OCI-LY7 (cell line): ENCODE data around the gene RNF130. TPM values are rescaled to one million over a fixed set of nuclear protein-coding genes. Genes with fewer than 3 reads are reported as not detected.

Source experiments
- BruUV-seq: library from RNA; stranded (reverse); fragments of 400-500 nt; replicated peaks from 2 replicates; lab custom pipeline; 2021; lab: Mats Ljungman, UMichigan
- CTCF ChIA-PET: fragments of 300-600 bp; sonication (Branson Sonifier 250); formaldehyde crosslinking; loops from one replicate; lab custom pipeline; 2022; ENCODE audit warnings: antibody characterized with exemption; ENCODE audit not compliant: unreplicated experiment; lab: Charles Lee
- POLR2A ChIA-PET: fragments of 300-600 bp; sonication (Branson Sonifier 250); formaldehyde crosslinking; loops from one replicate; lab custom pipeline; 2022; ENCODE audit warnings: antibody characterized with exemption; lab: Charles Lee
- DNase-seq: peaks from one replicate; pipeline ENCODE4 v3.0.0-alpha.2; 2015; ENCODE audit warnings: low spot score
- H2AFZ ChIP-seq: fragments of 200-600 bp; sonication (generic), shearing (Covaris generic); 2 replicates; pipeline ENCODE4 v1.6.1; 2014; ENCODE audit warnings: mild to moderate bottlenecking, antibody characterized with exemption, low read length, moderate library complexity
- H3K27ac ChIP-seq: fragments of 200-600 bp; sonication (generic); 2 replicates; pipeline ENCODE4 v1.5.1; 2014; ENCODE audit warnings: mixed run types, low read depth, mild to moderate bottlenecking, moderate library complexity, low read length, inconsistent platforms; ENCODE audit not compliant: poor library complexity, severe bottlenecking
- H3K36me3 ChIP-seq: fragments of 200-600 bp; sonication (generic); 2 replicates; pipeline ENCODE4 v1.6.1; 2014; ENCODE audit warnings: mild to moderate bottlenecking, antibody characterized with exemption, low read length, moderate library complexity, mixed read lengths; ENCODE audit not compliant: insufficient read depth
- H3K4me1 ChIP-seq: fragments of 200-600 bp; sonication (generic); 2 replicates; pipeline ENCODE4 v1.5.1; 2014; ENCODE audit warnings: mild to moderate bottlenecking, low read length; ENCODE audit not compliant: insufficient read depth, poor library complexity, severe bottlenecking
- H3K4me2 ChIP-seq: fragments of 200-600 bp; sonication (generic); 2 replicates; pipeline ENCODE4 v1.6.1; 2014; ENCODE audit warnings: mild to moderate bottlenecking, low read length
- H3K4me3 ChIP-seq: fragments of 200-600 bp; sonication (generic); 2 replicates; pipeline ENCODE4 v1.5.1; 2014; ENCODE audit warnings: mild to moderate bottlenecking, low read depth, low read length; ENCODE audit not compliant: poor library complexity, severe bottlenecking
- H3K79me2 ChIP-seq: fragments of 200-600 bp; sonication (generic); 2 replicates; pipeline ENCODE4 v1.6.1; 2016; ENCODE audit warnings: low read depth, mild to moderate bottlenecking, low read length, moderate library complexity, mixed read lengths; ENCODE audit not compliant: insufficient read depth
- H3K9me2 ChIP-seq: fragments of 200-600 bp; sonication (generic); 2 replicates; pipeline ENCODE4 v1.6.1; 2016; ENCODE audit warnings: mild to moderate bottlenecking, low read length, mixed read lengths; ENCODE audit not compliant: insufficient read depth
- H3K9me3 ChIP-seq: fragments of 200-600 bp; sonication (generic); 2 replicates; pipeline ENCODE4 v1.6.1; 2014; ENCODE audit warnings: mild to moderate bottlenecking, mixed run types, low read length, mixed read lengths
- H4K20me1 ChIP-seq: fragments of 200-600 bp; sonication (generic); 2 replicates; pipeline ENCODE4 v1.6.1; 2014; ENCODE audit warnings: mild to moderate bottlenecking, antibody characterized with exemption, low read length, moderate library complexity, mixed read lengths; ENCODE audit not compliant: insufficient read depth
- CTCF ChIP-seq: fragments of 200-600 bp; sonication (generic); conservative IDR thresholded peaks from 2 replicates; pipeline ENCODE4 v1.5.1; 2014; ENCODE audit warnings: mild to moderate bottlenecking, antibody characterized with exemption, low read length, moderate library complexity, mixed read lengths
- EZH2phosphoT487 ChIP-seq: fragments of 200-600 bp; sonication (generic); IDR thresholded peaks from 2 replicates; pipeline ENCODE4 v1.6.1; 2018; ENCODE audit warnings: low read depth, borderline replicate concordance, mild to moderate bottlenecking, mixed run types, antibody characterized with exemption, low read length, moderate library complexity, mixed read lengths
- intact Hi-C: fragments of 100-400 bp; cut with micrococcal nuclease; formaldehyde crosslinking; loops from one replicate; pipeline ENCODE4 v1.10.0; 2022; ENCODE audit not compliant: unreplicated experiment
- total RNA-seq, 2 experiments: library from RNA; depleted of rRNA in 1 of 2; stranded (reverse); fragments of >200 nt in 1 of 2; shearing (Covaris generic) in 1 of 2; gene quantifications; 2 replicates each; pipeline ENCODE4 v1.2.3, GENCODE V29; 2014 to 2022

The RNF130 gene
- total RNA-seq, 2 experiments from 2014 or later: 0.16 TPM; not detected in 1

- no peaks in the 10 kb centered on the region for H3K36me3 ChIP-seq
- no peak overlapping the region for H3K27ac ChIP-seq
- H2AFZ ChIP-seq: peak overlapping the region; percentile 65; the same call in 1 of the 2 replicates
- H3K79me2 ChIP-seq: no peaks in the 10 kb centered on the region
- CTCF ChIA-PET: no interaction called here
- intact Hi-C loops: loop anchor here (1.0 to 10.0 kb wide), 4 partner anchors 68 to 211 kb away; partner anchors contain the start of genes MRNIP and TBC1D9B
- H3K4me3 ChIP-seq: no peak overlapping the region
- POLR2A ChIA-PET: interaction anchor here (1.0 kb wide), 1 partner anchor 61 kb away, joined by 3 read pairs; no protein-coding TSS in a partner anchor
- no peak for DNase-seq
- H4K20me1 ChIP-seq: no peaks in the 10 kb centered on the region
- peak overlapping the region; percentile 5; the same call in 1 of the 2 replicates for H3K4me2 ChIP-seq
- H3K9me2 ChIP-seq: no peaks in the 10 kb centered on the region
- H3K4me1 ChIP-seq: peaks cover 19% of the 10 kb centered on the region
- TF ChIP-seq EZH2phosphoT487: no peak
- TF ChIP-seq CTCF: no peak
- BruUV-seq: no TSS peak
- H3K9me3 ChIP-seq: no peaks in the 10 kb centered on the region
Measured at GRCh38 chr5:179975713-179976134, 95.8 kb downstream of the RNF130 start.

- Histone ChIP-seq H3K4me2 (peak overlapping the region; percentile 56; the same call in 1 of the 2 replicates), H3K79me2 (no peaks in the 10 kb centered on the region), H3K9me3 (no peaks in the 10 kb centered on the region), H3K4me3 (no peak overlapping the region), H3K4me1 (peaks cover 25% of the 10 kb centered on the region), H4K20me1 (no peaks in the 10 kb centered on the region), H3K9me2 (no peaks in the 10 kb centered on the region), H3K36me3 (no peaks in the 10 kb centered on the region), H3K27ac (no peak overlapping the region), H2AFZ (peak overlapping the region; percentile 65; the same call in 1 of the 2 replicates)
- ChIA-PET CTCF (no interaction called here), POLR2A (interaction anchor here (1.0 kb wide), 1 partner anchor 61 kb away, joined by 3 read pairs; no protein-coding TSS in a partner anchor)
- DNase-seq: peak; percentile 86
- intact Hi-C loops: loop anchor here (1.0 to 10.0 kb wide), 4 partner anchors 68 to 210 kb away; partner anchors contain the start of genes MRNIP and TBC1D9B
- peak; percentile 89 for TF ChIP-seq CTCF
- no peak for TF ChIP-seq EZH2phosphoT487
- BruUV-seq: no TSS peak
Measured at GRCh38 chr5:179974946-179975712, 96.4 kb downstream of the RNF130 start.
